ENCODE measurements around the gene GABPB2. TPM values are rescaled to one million over a fixed set of nuclear protein-coding genes. Genes with fewer than 3 reads are reported as not detected.

Gene GABPB2
- polyA plus RNA-seq, 1 of the 3 experiments (the other 2 are of a cell fraction), result 2.4 TPM

DNA sequence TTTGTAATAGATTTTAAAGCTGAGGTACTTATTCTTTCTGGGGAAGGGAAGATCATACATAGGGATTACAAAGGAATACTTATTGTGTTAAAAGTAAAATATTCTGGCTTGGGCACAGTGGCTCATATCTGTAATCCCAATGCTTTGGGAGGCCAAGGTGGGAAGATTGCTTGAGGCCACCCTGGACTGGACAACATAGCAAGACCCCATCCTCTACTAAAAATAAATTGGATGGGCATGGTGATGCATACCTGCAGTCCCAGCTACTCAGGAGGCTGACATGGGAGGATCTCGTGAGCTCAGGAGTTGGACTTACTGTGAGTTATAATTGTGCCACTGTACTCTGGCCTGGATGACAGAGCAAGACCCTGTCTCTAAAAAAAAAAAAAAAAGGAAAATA is 27.6 kb downstream of the GABPB2 start:
- Histone ChIP-seq H3K4me3 (ENCODE audit: low read depth in 2 of 2, low read length in 1 of 2) (no peak overlapping the region), H3K79me2 (ENCODE audit: insufficient read depth) (no peaks in the 10 kb centered on the region), H3K27ac (ENCODE audit: low read depth in 2 of 2, low read length in 1 of 2) (no peak overlapping the region), H3K9me2 (no peaks in the 10 kb centered on the region), H3K27me3 (ENCODE audit: insufficient read depth) (no peaks in the 10 kb centered on the region), H3K4me2 (no peak overlapping the region), H3F3A (replicated peaks; ENCODE audit: insufficient read depth) (no peaks in the 10 kb centered on the region), H4K20me1 (ENCODE audit: insufficient read depth) (no peaks in the 10 kb centered on the region), H3K4me1 (ENCODE audit: control insufficient read depth in 1 of 2, insufficient read depth in 2 of 2, low read depth in 1 of 2, low read length in 1 of 2) (no peaks in the 10 kb centered on the region), H3K9ac (no peak overlapping the region), H3K36me3 (replicated peaks in 1 of 2; ENCODE audit: control insufficient read depth in 1 of 2, insufficient read depth in 2 of 2, low read length in 1 of 2) (no peaks in the 10 kb centered on the region), H3K9me3 (no peaks in the 10 kb centered on the region), H2AFZ (ENCODE audit: low read depth) (no peak overlapping the region)
- CTCF ChIA-PET, result interaction anchor here (1.2 to 9.3 kb wide), 2 partner anchors 59 to 118 kb away, joined by 3 to 113 read pairs; partner anchors contain the start of gene TNFAIP8L2
- TF ChIP-seq, protein P1, sequence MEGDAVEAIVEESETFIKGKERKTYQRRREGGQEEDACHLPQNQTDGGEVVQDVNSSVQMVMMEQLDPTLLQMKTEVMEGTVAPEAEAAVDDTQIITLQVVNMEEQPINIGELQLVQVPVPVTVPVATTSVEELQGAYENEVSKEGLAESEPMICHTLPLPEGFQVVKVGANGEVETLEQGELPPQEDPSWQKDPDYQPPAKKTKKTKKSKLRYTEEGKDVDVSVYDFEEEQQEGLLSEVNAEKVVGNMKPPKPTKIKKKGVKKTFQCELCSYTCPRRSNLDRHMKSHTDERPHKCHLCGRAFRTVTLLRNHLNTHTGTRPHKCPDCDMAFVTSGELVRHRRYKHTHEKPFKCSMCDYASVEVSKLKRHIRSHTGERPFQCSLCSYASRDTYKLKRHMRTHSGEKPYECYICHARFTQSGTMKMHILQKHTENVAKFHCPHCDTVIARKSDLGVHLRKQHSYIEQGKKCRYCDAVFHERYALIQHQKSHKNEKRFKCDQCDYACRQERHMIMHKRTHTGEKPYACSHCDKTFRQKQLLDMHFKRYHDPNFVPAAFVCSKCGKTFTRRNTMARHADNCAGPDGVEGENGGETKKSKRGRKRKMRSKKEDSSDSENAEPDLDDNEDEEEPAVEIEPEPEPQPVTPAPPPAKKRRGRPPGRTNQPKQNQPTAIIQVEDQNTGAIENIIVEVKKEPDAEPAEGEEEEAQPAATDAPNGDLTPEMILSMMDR (IDR thresholded peaks at IDR 0.05), result no peak
- TF ChIP-seq NRF1 (IDR thresholded peaks at IDR 0.05; ENCODE audit: low read depth, low read length) (no peak), TAF1 (IDR thresholded peaks at IDR 0.05; ENCODE audit: borderline replicate concordance, low read depth, low read length) (no peak), NFIC (IDR thresholded peaks at IDR 0.05; ENCODE audit: borderline replicate concordance) (no peak), POLR2AphosphoS5 (IDR thresholded peaks at IDR 0.05; ENCODE audit: low read depth, low read length) (no peak), TEAD4 (IDR thresholded peaks at IDR 0.05; ENCODE audit: borderline replicate concordance, insufficient read depth) (no peak), RFX5 (IDR thresholded peaks at IDR 0.05; ENCODE audit: low read length) (no peak), RXRA (IDR thresholded peaks at IDR 0.05; ENCODE audit: borderline replicate concordance, low read depth) (no peak), MXI1 (IDR thresholded peaks at IDR 0.05; ENCODE audit: low read depth, low read length) (no peak), MEF2A (IDR thresholded peaks at IDR 0.05; ENCODE audit: borderline replicate concordance, low read depth) (no peak), GABPA (IDR thresholded peaks at IDR 0.05; ENCODE audit: low read depth) (no peak), EZH2phosphoT487 (IDR thresholded peaks at IDR 0.05; ENCODE audit: borderline replicate concordance, low read depth) (no peak), FOSL2 (IDR thresholded peaks at IDR 0.05; ENCODE audit: borderline replicate concordance, low read depth) (no peak), RAD21 (IDR thresholded peaks at IDR 0.05; ENCODE audit: low read length) (no peak), ELF1 (IDR thresholded peaks at IDR 0.05) (no peak), RCOR1 (IDR thresholded peaks at IDR 0.05; ENCODE audit: low read length) (no peak)
- TF ChIP-seq, protein P2, sequence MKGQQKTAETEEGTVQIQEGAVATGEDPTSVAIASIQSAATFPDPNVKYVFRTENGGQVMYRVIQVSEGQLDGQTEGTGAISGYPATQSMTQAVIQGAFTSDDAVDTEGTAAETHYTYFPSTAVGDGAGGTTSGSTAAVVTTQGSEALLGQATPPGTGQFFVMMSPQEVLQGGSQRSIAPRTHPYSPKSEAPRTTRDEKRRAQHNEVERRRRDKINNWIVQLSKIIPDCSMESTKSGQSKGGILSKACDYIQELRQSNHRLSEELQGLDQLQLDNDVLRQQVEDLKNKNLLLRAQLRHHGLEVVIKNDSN (IDR thresholded peaks at IDR 0.05; ENCODE audit: borderline replicate concordance, low read depth), result no peak
- TF ChIP-seq, protein P3, sequence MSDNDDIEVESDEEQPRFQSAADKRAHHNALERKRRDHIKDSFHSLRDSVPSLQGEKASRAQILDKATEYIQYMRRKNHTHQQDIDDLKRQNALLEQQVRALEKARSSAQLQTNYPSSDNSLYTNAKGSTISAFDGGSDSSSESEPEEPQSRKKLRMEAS (IDR thresholded peaks at IDR 0.05; ENCODE audit: low read depth), result no peak
- TF ChIP-seq, protein P4, sequence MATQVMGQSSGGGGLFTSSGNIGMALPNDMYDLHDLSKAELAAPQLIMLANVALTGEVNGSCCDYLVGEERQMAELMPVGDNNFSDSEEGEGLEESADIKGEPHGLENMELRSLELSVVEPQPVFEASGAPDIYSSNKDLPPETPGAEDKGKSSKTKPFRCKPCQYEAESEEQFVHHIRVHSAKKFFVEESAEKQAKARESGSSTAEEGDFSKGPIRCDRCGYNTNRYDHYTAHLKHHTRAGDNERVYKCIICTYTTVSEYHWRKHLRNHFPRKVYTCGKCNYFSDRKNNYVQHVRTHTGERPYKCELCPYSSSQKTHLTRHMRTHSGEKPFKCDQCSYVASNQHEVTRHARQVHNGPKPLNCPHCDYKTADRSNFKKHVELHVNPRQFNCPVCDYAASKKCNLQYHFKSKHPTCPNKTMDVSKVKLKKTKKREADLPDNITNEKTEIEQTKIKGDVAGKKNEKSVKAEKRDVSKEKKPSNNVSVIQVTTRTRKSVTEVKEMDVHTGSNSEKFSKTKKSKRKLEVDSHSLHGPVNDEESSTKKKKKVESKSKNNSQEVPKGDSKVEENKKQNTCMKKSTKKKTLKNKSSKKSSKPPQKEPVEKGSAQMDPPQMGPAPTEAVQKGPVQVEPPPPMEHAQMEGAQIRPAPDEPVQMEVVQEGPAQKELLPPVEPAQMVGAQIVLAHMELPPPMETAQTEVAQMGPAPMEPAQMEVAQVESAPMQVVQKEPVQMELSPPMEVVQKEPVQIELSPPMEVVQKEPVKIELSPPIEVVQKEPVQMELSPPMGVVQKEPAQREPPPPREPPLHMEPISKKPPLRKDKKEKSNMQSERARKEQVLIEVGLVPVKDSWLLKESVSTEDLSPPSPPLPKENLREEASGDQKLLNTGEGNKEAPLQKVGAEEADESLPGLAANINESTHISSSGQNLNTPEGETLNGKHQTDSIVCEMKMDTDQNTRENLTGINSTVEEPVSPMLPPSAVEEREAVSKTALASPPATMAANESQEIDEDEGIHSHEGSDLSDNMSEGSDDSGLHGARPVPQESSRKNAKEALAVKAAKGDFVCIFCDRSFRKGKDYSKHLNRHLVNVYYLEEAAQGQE (IDR thresholded peaks at IDR 0.05; ENCODE audit: low read depth, low read length), result no peak
- DNase-seq, result no peak
- POLR2A ChIA-PET, result interaction anchor here (1.2 kb wide), 1 partner anchor 68 kb away, joined by 3 read pairs; no protein-coding TSS in a partner anchor
- WGBS (ENCODE audit: low lambda C conversion rate), result 83% methylated on average over 1 of the region's 1 CpG

Measured in SK-N-SH (cell line).